Endothelial cell of umbilical vein (primary cell): Measurements from ENCODE around the gene NR6A1. TPM values are rescaled to one million over a fixed set of nuclear protein-coding genes. Genes with fewer than 3 reads are reported as not detected.

Experiments
- BruUV-seq: library from RNA; stranded (reverse); fragments of 400-500 nt; replicated peaks from 2 replicates; lab custom pipeline; 2021; lab: Mats Ljungman, UMichigan
- CTCF ChIA-PET: fragments of 300-600, 350-600 bp; sonication (Branson Sonifier 250); formaldehyde crosslinking; loops from one replicate; lab custom pipeline; 2021; ENCODE audit warnings: antibody characterized with exemption, inconsistent platforms; lab: Charles Lee
- POLR2A ChIA-PET: fragments of 300-600, 350-600 bp; sonication (Branson Sonifier 250); formaldehyde crosslinking; loops from one replicate; lab custom pipeline; 2021; ENCODE audit warnings: antibody characterized with exemption, inconsistent platforms; lab: Charles Lee
- DNase-seq: peaks from one replicate; pipeline ENCODE4 v3.0.0-alpha.2; 2011; ENCODE audit warnings: low read depth, low spot score
- FAIRE-seq: peaks from 2 replicates; lab custom pipeline; 2011; peaks lifted over from hg19 to GRCh38; lab: Jason Lieb, UNC
- H2AFZ ChIP-seq: 2 replicates; pipeline ENCODE4 v1.6.0; 2012; ENCODE audit warnings: low read depth, low read length, control low read depth, inconsistent platforms
- H3K27ac ChIP-seq: 2 replicates; pipeline ENCODE4 v1.5.1; 2011; ENCODE audit warnings: low read depth, mild to moderate bottlenecking, control low read depth, low read length, moderate library complexity; ENCODE audit not compliant: insufficient read depth
- H3K27me3 ChIP-seq, 2 experiments: 2 replicates each; pipeline versions ENCODE4 v1.6.0 to v1.6.1; 2011; ENCODE audit warnings: low read length in 2 of 2, mixed read lengths in 1 of 2; ENCODE audit not compliant: control insufficient read depth in 2 of 2, insufficient read depth in 2 of 2
- H3K36me3 ChIP-seq, 2 experiments: 2 replicates in 1 of 2; 3 replicates in 1 of 2; pipeline ENCODE4 v1.5.1; 2011; ENCODE audit warnings: low read length in 2 of 2, mild to moderate bottlenecking in 1 of 2, moderate library complexity in 1 of 2; ENCODE audit not compliant: control insufficient read depth in 2 of 2, insufficient read depth in 2 of 2; ENCODE audit errors: extremely low read depth in 1 of 2
- H3K4me1 ChIP-seq: 3 replicates; pipeline ENCODE4 v1.5.1; 2011; ENCODE audit warnings: mild to moderate bottlenecking, low read length; ENCODE audit not compliant: control insufficient read depth, insufficient read depth; ENCODE audit errors: extremely low read depth
- H3K4me2 ChIP-seq: 2 replicates; pipeline ENCODE4 v1.6.1; 2011; ENCODE audit warnings: low read length, control low read depth, mixed read lengths; ENCODE audit not compliant: insufficient read depth
- H3K4me3 ChIP-seq, 3 experiments: fragments of 200-600 bp in 1 of 3; sonication (generic), shearing (Covaris generic) in 1 of 3; replicated peaks in 1 of 3; 2 replicates each; pipeline ENCODE4 v1.5.1; 2011 to 2016; ENCODE audit warnings: control low read depth in 3 of 3, low read length in 3 of 3, mild to moderate bottlenecking in 2 of 3, inconsistent platforms in 1 of 3, low read depth in 1 of 3, moderate library complexity in 1 of 3; ENCODE audit not compliant: insufficient read depth in 1 of 3
- H3K79me2 ChIP-seq: 2 replicates; pipeline ENCODE4 v1.6.0; 2012; ENCODE audit warnings: low read length, inconsistent platforms; ENCODE audit not compliant: control insufficient read depth, insufficient read depth
- H3K9ac ChIP-seq: replicated peaks from 2 replicates; pipeline ENCODE3; 2011; ENCODE audit warnings: low read length, control low read depth; ENCODE audit not compliant: insufficient read depth; ENCODE audit errors: extremely low read depth
- H3K9me1 ChIP-seq: replicated peaks from 3 replicates; pipeline ENCODE4 v1.6.0; 2011; ENCODE audit warnings: mild to moderate bottlenecking, low read length; ENCODE audit not compliant: control insufficient read depth, insufficient read depth; ENCODE audit errors: extremely low read depth
- H3K9me3 ChIP-seq: replicated peaks from 2 replicates; pipeline ENCODE4 v1.5.1; 2012; ENCODE audit warnings: low read length, inconsistent platforms; ENCODE audit not compliant: control insufficient read depth, insufficient read depth
- H4K20me1 ChIP-seq: replicated peaks from 2 replicates; pipeline ENCODE3; 2011; ENCODE audit warnings: mild to moderate bottlenecking, low read length; ENCODE audit not compliant: control insufficient read depth, insufficient read depth; ENCODE audit errors: extremely low read depth
- POLR2AphosphoS5 ChIP-seq: IDR thresholded peaks from 2 replicates; pipeline ENCODE4 v1.6.1; 2012; ENCODE audit warnings: low read depth, mild to moderate bottlenecking, control low read depth, low read length, moderate library complexity; ENCODE audit not compliant: insufficient read depth
- dilution Hi-C: fragments of 300-500 bp; cut with MboI; formaldehyde crosslinking; loops from one replicate; pipeline ENCODE4 v1.15.0; 2019; ENCODE audit warnings: low sequenced_read_pairs; ENCODE audit not compliant: extremely low pct_ligation_motif_present
- intact Hi-C: fragments of 100-400 bp; cut with micrococcal nuclease; formaldehyde crosslinking; loops from one replicate; pipeline ENCODE4 v1.10.0; 2022
- polyA plus RNA-seq, 4 experiments: library from polyadenylated mRNA; depleted of rRNA in 3 of 4; stranded (reverse) in 3 of 4; unstranded in 1 of 4; fragments of >200 nt; gene quantifications; 2 replicates each; pipeline versions ENCODE4 v1.2.1 to v1.2.3, GENCODE V29; 2011 to 2012; ENCODE audit warnings: missing spikeins in 1 of 4
- total RNA-seq: library from RNA; stranded (reverse); gene quantifications from 2 replicates; pipeline ENCODE4 v1.2.3, GENCODE V29; 2021
- TF ChIP-seq, protein P1 (sequence below), 2 donors: IDR thresholded peaks; 1 replicate in 1 of 2; 2 replicates in 1 of 2; pipeline ENCODE4 v1.5.1; 2011; ENCODE audit warnings: low read length in 2 of 2, mild to moderate bottlenecking in 2 of 2, moderate library complexity in 2 of 2, control low read depth in 1 of 2, inconsistent platforms in 1 of 2, low read depth in 1 of 2; ENCODE audit not compliant: insufficient read depth in 1 of 2; ENCODE audit errors: extremely low read depth in 1 of 2

NR6A1 gene
- total and polyA plus RNA-seq, 2 donors (not counting 3 experiments of a cell fraction or from before 2014, with no cell fraction given): 0.17 to 1.2 TPM

DNA sequence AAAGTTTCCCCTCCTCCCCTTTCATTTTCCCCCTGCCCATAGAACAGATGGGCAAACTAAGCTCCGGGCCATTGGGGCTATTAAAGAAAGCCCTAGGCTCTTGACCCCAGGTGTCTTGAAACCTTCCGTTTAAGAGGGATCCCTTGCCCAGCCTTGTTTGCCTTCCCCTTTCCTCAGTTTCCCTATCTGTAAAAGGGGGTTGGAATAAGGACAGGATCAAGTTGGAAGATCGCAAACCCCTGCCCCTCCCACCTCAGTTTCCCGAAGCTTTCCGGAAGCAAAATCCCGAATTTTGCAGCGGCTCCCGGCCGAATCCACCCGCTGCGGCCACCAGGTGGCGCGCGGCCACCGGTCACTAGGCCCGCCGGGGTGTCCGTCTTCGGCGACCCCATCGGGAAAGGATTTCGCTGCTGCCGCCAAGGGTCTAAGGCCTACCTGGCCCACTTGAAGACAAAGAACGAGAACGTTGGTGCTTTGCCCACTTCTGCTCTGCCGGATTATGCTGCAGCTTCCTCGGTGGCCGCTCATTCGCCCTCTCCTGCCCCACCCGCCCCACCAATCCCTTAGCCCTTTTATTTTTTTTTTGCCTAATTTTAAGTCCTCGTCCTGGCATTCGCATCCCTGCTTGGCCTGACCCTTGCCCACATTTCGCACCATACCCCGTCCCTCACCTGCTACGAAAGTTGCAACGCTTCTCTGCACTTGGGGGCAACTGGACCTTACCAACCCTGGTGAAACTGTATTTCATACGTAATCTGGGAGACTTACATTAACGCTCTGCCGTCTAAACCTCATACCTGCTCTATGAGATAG is 962 bp upstream of the NR6A1 start:
- intact Hi-C loops: loop anchor here (1.0 to 5.0 kb wide), 2 partner anchors 113 to 470 kb away; partner anchors contain the start of gene HSPA5
- dilution Hi-C loops: no loop called here
- DNase-seq: peak; percentile 67
- H3K4me2 ChIP-seq: peak overlapping the region; percentile 77
- TF ChIP-seq, protein P1, sequence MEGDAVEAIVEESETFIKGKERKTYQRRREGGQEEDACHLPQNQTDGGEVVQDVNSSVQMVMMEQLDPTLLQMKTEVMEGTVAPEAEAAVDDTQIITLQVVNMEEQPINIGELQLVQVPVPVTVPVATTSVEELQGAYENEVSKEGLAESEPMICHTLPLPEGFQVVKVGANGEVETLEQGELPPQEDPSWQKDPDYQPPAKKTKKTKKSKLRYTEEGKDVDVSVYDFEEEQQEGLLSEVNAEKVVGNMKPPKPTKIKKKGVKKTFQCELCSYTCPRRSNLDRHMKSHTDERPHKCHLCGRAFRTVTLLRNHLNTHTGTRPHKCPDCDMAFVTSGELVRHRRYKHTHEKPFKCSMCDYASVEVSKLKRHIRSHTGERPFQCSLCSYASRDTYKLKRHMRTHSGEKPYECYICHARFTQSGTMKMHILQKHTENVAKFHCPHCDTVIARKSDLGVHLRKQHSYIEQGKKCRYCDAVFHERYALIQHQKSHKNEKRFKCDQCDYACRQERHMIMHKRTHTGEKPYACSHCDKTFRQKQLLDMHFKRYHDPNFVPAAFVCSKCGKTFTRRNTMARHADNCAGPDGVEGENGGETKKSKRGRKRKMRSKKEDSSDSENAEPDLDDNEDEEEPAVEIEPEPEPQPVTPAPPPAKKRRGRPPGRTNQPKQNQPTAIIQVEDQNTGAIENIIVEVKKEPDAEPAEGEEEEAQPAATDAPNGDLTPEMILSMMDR (IDR thresholded peaks at IDR 0.05; ENCODE audit: extremely low read depth in 1 of 2, insufficient read depth in 1 of 2, low read depth in 1 of 2, low read length in 2 of 2): peak; percentile 90 to 97
- no peak for TF ChIP-seq POLR2AphosphoS5
- H3K79me2 ChIP-seq: no peaks in the 10 kb centered on the region
- POLR2A ChIA-PET: interaction anchor here (0.9 to 1.1 kb wide), 2 partner anchors 80 to 82 kb away, joined by 3 to 4 read pairs; partner anchors contain the start of gene WDR38
- CTCF ChIA-PET: interaction anchor here (0.6 to 11.2 kb wide), 28 partner anchors 8 to 608 kb away, joined by 3 to 967 read pairs (median 5); partner anchors contain the start of genes ARPC5L, RPL35, SCAI and WDR38
- no peaks in the 10 kb centered on the region for H4K20me1 ChIP-seq
- no TSS peak for BruUV-seq
- peaks cover 34 to 35% of the 10 kb centered on the region in 2 experiments for H3K27me3 ChIP-seq
- peak overlapping the region; percentile 61 for H2AFZ ChIP-seq
- peak overlapping the region; percentile 67 for H3K9ac ChIP-seq
- no peak for FAIRE-seq
- H3K4me3 ChIP-seq: peak overlapping the region; percentile 21 to 54 (median 23)
- H3K36me3 ChIP-seq: no peaks in the 10 kb centered on the region
- peak overlapping the region; percentile 69 for H3K27ac ChIP-seq
- no peaks in the 10 kb centered on the region for H3K9me1 ChIP-seq
- H3K4me1 ChIP-seq: peaks cover 13% of the 10 kb centered on the region
- no peaks in the 10 kb centered on the region for H3K9me3 ChIP-seq
